GM20000 (cell line): ENCODE results near the gene SLC13A3.

Source experiments
- DNase-seq: peaks from one replicate; pipeline ENCODE4 v3.0.0; 2012; ENCODE audit warnings: low spot score
- CTCF ChIP-seq: IDR thresholded peaks from 2 replicates; pipeline ENCODE4 v1.5.1; 2012; ENCODE audit warnings: mild to moderate bottlenecking, control low read depth; ENCODE audit errors: extremely low read depth, missing control alignments

Gene SLC13A3

GRCh38 chr20:46631874-46632446 lies 19.3 kb downstream of the SLC13A3 start:
- no peak for TF ChIP-seq CTCF
- no peak for DNase-seq

GRCh38 chr20:46631212-46631869 lies 19.9 kb downstream of the SLC13A3 start:
- no peak for TF ChIP-seq CTCF
- no peak for DNase-seq

GRCh38 chr20:46630306-46630705 lies 21.0 kb downstream of the SLC13A3 start:
- TF ChIP-seq CTCF, result no peak
- DNase-seq, result no peak

- TF ChIP-seq CTCF, result no peak
- DNase-seq, result no peak
These were observed 21.9 kb downstream of the SLC13A3 start for GRCh38 chr20:46629341-46629740.

GRCh38 chr20:46627234-46627633 lies 24.0 kb downstream of the SLC13A3 start:
- TF ChIP-seq CTCF, result no peak
- no peak for DNase-seq

GRCh38 chr20:46626758-46627157 lies 24.5 kb downstream of the SLC13A3 start:
- no peak for TF ChIP-seq CTCF
- DNase-seq, result no peak

- no peak for DNase-seq
- TF ChIP-seq CTCF, result no peak
These were observed 25.3 kb downstream of the SLC13A3 start for GRCh38 chr20:46625875-46626373.
